ENCODE measurements around the gene MATN4.

- TF ChIP-seq CTCF (IDR thresholded peaks at IDR 0.05 in 4 of 5, conservative IDR thresholded peaks at IDR 0.05 in 1 of 5) (no peak), POLR2A (IDR thresholded peaks at IDR 0.05) (no peak)
These were observed 24.5 kb downstream of the MATN4 start for GRCh38 chr20:45283551-45284057.
